Activated gamma-delta T cell treated with anti-CD3 and anti-CD28 coated beads, Interleukin-2, amount 50 U/mL, for 16 hours (primary cell): ENCODE measurements around the gene ABCE1.

ENCODE experiments used
- DNase-seq: peaks from one replicate; pipeline ENCODE4 v3.0.0-alpha.2; 2020; ENCODE audit warnings: low read depth

ABCE1 gene

GRCh38 chr4:145177906-145178538 lies 79.9 kb downstream of the ABCE1 start:
- no peak for DNase-seq

- no peak for DNase-seq
These were observed 80.7 kb downstream of the ABCE1 start for GRCh38 chr4:145178740-145179280.
